GM04504 (cell line): ENCODE data around the gene LZTFL1.

Experiments
- DNase-seq: peaks from one replicate; pipeline ENCODE4 v3.0.0-alpha.2; 2012; ENCODE audit warnings: low read depth

LZTFL1 gene

DNA sequence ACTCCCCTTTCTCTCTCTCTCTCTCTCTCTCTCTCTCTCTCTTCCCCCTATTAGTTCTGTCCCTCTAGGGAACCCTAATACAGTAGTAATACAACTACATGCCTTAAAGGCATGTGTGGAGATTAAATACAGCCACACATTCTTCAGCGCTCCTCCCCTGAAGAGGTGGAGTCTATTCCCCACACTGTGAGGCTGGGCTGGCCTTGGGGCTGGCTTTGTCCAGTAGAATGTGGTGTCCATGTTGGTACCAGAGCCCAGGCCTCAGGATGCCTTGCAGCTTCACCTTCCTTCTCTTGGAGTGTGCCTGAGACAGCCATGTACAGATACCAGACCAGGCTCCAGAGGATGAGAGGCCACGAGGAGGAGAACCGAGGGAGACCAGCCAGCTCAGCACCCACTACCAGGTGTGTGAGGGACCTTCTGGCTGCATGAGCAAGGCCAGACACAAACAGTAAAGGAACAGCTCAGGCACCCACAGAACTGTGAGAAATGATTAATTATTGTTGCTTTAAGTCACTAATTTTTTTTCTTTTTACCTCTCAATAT lies 56.2 kb downstream of the LZTFL1 start:
- no peak for DNase-seq

DNA sequence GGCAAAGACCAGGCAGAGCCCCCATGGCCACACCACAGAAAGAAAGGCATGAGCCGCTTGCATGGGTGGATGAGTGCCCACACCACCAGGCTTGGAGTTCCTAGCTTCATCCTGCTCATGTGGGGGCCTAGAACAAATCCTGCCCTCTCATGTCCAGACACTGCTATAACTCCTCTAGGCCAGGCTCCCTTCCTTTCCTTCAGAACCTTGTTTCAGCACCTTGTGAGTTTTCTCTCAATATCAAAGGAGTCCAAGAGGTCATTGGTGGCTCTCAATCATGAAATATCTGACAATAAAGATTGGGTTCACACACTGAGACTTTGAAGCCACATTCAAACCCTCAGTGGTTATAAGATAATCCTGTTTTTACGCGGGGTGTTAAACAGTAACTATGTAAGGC lies 58.3 kb downstream of the LZTFL1 start:
- no peak for DNase-seq

DNA sequence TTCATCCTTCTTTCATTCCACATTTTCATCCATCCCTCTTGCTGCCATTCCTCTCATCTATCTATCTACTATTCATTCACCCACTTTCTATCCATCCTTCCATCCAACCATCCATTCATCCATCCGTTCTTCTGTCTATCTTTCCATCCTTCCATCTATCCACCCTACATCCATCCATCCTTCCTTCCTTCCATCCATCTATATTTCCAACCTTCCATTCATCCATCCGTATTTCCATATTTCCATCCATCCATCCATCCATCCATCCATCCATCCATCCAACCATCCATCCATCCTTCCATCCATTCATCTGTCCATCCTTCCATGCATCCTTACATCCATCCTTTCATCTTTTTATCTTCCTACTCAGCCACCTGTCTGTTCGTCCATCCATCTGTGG lies 59.5 kb downstream of the LZTFL1 start:
- DNase-seq, result no peak

- no peak for DNase-seq
These were observed 60.1 kb downstream of the LZTFL1 start for GRCh38 chr3:45781841-45782240.

DNA sequence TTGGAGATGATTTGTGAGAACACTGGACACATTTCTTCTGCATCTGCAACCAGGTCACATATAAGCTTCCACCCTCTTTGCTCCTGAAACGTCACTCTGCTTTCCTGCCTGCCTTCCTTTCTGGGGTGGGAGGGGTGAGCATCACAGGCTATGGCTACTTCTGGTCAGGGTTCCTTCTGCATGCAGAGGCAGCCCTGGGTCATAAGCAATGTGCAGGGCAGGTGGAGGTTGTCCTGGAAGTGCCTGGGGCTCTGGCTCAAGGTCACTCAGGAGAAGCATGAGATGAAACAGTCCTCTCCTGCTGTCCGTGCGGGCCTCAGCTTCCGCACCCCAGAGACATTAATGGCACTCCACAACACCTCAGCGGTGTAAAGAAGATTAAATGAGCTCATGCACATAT lies 60.6 kb downstream of the LZTFL1 start:
- no peak for DNase-seq

DNA sequence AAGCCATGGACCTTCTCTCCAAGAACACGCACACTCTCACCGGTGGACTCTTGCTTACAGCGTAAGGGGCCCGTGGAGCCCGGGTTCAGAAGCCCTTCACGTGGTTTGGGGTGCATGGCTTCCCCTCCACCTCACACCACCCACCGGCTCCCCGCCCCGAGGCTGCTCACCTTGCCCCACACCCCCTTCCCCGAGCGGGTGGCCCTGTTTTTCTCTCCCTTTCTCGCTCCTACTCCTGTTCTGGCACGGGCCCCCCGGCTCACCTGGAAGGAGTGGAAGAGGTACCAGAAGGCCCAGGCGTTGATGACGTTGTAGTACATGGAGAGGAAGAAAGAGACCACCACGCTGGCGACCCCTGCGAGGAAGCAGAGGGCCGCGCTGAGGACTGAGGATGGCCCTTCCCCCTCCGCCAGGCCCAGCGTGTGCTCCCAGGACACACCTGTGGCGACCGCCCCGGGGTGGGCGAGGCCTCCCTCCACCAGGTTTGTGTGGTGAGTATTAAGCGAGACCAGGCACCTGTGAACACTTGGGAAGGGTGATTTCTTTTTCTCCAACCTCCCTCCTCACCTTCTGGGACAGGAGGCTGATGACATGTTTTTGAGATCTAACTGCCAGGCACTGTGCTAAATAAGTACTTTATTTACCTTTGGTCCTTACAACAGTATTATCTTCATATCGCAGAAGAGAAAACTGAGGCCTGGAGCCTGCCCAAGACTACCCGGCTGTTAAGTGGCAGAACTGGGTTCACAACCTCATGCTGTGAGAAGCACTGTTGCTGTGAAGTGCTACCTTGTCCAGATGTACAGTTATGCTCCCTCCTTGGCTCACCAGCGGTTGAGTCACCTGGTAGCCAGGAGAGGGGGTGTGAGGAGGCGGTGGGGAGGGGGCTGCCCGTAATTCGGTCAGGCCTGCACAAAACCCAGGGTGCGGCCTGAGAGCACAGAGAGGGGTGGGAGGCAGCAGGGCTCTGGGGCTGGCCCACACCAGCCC lies 61.9 kb downstream of the LZTFL1 start:
- no peak for DNase-seq

DNA sequence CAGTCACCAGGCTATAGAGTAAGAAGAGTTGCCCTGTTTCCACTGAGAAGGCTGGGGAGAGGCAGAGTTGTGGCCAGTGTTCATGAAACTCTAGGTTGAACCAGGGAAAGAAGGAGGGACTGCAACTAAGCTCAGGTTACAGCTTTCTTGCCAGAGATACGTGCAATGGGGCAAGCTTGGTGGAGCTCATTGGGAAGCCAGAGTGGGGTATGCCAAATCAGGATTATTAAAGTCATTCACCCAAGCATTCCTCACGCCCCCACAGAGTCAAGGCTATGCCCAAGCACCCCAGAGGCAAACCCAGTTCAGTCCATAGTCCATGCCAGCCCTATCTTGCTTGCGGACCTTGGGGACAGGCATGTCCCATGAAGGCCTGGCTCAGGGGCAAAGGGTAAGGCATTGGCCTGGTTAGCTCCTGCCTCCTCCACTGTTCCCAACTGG lies 63.1 kb downstream of the LZTFL1 start:
- DNase-seq, result no peak

DNA sequence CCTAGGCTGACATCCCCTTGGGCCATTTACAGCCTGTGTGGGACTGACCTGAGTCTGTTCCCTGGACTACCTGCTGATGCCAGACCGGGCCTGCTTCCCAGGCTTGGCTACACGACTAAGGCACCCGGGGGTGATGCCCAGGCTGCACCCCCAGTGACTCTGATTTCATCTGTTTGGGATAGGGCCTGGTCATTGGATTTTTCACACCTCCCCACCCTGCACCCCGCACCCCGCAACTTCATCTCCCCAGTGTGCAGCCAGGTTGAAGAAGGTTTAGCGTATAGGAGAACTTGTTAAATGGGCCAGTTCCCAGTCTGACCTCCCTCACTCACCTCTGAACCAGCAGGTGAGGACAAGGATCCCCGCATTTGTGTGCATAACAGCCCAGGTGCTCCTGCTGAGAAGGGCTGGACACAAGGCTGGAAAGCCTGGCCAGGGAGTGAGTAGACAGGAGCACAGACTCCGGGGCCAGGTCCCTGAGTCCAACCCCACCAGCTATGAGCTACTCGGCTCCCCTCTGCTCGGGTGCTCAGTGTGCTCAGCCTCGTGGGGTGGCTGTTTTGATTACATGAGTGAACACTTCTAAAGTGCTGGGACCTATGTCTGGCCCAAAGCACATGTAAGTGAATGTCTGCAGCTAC lies 64.1 kb downstream of the LZTFL1 start:
- DNase-seq, result no peak

DNA sequence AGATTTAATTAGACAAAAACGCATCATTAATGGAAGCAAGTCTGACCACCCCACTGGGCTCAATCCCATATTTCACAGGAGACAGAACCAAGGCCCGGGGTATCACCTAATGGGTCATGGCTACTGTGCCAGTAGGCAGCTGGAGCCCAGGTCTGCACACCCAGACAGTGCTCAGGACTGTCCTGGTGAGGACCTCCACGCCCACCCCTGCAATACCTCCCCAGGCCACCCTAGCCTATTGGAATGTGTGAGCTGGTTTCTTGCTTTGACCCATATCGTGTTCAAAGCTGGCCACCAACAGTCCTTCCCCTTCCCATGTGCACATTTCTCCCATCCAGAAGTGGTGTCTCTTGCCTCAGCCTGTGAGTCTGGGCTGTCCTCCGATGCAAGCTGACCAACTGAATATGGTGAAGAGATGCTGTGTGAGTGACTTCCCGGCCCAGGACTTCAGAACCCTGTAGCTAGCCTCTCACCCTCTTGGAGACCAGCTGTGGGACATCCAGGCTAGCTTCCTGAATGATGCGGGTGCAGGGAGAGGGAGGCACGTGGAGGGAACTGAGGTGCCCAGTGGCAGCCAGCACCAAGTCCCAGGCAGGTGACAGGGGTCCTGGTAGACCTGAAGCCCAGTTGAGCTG lies 64.7 kb downstream of the LZTFL1 start:
- no peak for DNase-seq

- DNase-seq, result no peak
These were observed 65.3 kb downstream of the LZTFL1 start for GRCh38 chr3:45776611-45777010.

GRCh38 chr3:45776301-45776595 lies 65.7 kb downstream of the LZTFL1 start:
- DNase-seq, result no peak

GRCh38 chr3:45775571-45776300 lies 66.2 kb downstream of the LZTFL1 start:
- no peak for DNase-seq

DNA sequence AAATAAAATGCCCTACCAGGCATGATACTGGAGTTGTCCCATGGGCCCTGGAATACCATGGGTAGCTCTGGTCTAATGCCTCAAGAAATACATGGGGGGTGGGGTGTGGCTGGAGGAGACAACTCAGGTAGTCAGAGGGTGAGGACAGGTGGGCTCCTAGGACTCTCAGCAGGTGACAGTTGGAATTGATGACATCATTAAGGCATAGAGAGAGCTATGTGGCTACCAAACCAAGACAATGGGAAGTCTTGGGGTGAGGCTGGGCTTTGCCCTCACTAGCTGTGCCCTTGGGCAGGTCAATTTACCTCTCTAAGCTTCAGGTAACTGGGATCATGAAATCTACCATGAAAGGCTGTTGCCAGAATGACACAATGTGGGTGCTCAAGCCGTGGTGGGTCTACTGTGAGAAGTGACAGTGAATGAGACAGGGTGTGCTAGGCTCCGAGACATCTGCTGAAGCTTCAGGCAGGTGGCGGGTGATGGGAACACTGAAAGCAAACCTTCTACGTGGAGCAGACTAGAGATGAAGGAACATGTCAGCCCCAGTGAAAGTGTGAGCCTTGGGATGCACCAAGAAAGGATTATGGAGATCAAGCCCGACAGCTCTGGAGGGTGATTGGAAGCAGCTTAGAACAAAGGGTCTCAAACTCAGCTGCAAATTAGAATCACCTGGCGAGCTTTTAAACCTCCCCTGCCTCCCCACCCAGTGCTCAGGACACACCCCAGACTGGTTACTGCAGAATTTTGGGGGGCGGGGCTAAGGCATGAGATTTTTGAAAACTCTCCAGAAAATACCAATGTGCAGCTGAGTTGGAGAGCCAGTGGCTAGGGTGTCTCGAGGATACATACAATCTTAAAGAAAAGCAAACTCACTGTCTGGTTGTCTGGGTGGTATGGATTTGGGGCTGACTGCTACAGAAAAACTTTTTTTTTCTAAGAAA lies 67.1 kb downstream of the LZTFL1 start:
- no peak for DNase-seq

GRCh38 chr3:45773714-45774449 lies 68.0 kb downstream of the LZTFL1 start:
- no peak for DNase-seq
